ENCODE data around the gene SPECC1. TPM values are rescaled to one million over a fixed set of nuclear protein-coding genes. Genes with fewer than 3 reads are reported as not detected.

The SPECC1 gene
- polyA plus RNA-seq, 1 experiment = 13.0 TPM

DNA sequence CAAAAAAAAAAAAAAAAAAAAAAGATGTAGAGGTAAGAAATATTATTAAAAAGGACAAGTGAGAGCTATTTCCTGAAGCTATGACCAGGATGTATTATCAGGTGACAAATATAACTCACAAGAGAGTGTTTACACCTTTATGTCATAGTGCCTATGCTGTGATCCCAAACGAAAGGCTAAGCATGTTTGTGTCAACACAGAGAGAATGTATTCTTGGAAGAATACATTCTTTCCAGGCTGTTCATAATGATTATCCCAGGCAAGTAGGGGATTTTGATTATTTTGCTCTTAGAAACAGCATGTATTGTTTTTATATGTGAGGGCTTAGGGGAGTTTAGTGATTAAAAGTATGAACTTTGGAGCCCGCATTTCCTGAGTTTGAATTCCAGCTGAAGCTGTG is 175.0 kb downstream of the SPECC1 start:
- TF ChIP-seq, protein P1, sequence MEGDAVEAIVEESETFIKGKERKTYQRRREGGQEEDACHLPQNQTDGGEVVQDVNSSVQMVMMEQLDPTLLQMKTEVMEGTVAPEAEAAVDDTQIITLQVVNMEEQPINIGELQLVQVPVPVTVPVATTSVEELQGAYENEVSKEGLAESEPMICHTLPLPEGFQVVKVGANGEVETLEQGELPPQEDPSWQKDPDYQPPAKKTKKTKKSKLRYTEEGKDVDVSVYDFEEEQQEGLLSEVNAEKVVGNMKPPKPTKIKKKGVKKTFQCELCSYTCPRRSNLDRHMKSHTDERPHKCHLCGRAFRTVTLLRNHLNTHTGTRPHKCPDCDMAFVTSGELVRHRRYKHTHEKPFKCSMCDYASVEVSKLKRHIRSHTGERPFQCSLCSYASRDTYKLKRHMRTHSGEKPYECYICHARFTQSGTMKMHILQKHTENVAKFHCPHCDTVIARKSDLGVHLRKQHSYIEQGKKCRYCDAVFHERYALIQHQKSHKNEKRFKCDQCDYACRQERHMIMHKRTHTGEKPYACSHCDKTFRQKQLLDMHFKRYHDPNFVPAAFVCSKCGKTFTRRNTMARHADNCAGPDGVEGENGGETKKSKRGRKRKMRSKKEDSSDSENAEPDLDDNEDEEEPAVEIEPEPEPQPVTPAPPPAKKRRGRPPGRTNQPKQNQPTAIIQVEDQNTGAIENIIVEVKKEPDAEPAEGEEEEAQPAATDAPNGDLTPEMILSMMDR (IDR thresholded peaks at IDR 0.05; ENCODE audit: insufficient read depth, low read depth, low read length) = no peak
- ChIA-PET POLR2A (interaction anchor here (0.7 kb wide), 1 partner anchor 57 kb away, joined by 10 read pairs; no protein-coding TSS in a partner anchor), CTCF (interaction anchor here (1.2 to 2.5 kb wide), 2 partner anchors 12 to 62 kb away, joined by 3 to 6 read pairs; no protein-coding TSS in a partner anchor)
- Histone ChIP-seq H3K27me3 (ENCODE audit: control insufficient read depth, insufficient read depth, low read length) (no peaks in the 10 kb centered on the region), H3K4me3 (ENCODE audit: low read depth, low read length) (no peak overlapping the region), H3K36me3 (ENCODE audit: control insufficient read depth, insufficient read depth, low read length) (no peaks in the 10 kb centered on the region)
- no peak for DNase-seq (ENCODE audit: low read depth)

DNA sequence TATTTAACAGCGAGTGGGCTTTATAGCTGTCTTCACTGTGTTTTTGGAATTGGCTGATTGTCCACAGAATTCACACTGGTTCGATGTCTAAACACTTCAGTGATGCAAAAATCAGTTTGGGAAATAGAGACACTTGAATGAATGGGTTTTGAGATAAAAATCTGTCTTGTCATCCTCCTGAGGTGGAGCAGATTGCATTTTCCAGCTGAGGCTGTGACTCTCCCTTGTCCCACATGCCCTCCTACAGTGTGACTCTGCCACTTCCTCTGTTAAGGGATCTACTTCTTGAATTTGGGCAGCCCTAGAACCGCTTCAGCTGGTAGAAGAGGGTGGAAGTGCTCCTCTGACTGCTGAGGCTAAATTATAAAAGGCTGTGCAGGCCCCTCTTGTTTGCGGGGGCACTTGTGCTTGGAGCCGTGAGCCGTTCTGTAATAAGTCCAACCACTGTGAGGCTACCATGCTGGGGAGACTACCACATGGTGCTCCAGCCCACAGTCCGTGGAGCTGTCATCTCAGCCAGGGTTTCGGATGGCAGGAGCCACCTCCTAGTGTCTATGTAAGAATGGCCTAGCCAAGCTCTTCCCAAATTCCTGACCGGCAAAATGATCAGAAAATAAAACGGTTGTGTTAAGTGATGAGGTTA is 175.9 kb downstream of the SPECC1 start:
- no peaks in the 10 kb centered on the region for H3K27me3 ChIP-seq (ENCODE audit: control insufficient read depth, insufficient read depth, low read length)
- ChIA-PET POLR2A (no interaction called here), CTCF (interaction anchor here (0.7 to 2.5 kb wide), 3 partner anchors 9 to 63 kb away, joined by 3 to 6 read pairs (median 3); no protein-coding TSS in a partner anchor)
- no peak overlapping the region for H3K4me3 ChIP-seq (ENCODE audit: low read depth, low read length)
- DNase-seq (ENCODE audit: low read depth) = no peak
- TF ChIP-seq, protein P1 (IDR thresholded peaks at IDR 0.05; ENCODE audit: insufficient read depth, low read depth, low read length) = no peak
- H3K36me3 ChIP-seq (ENCODE audit: control insufficient read depth, insufficient read depth, low read length) = no peaks in the 10 kb centered on the region

DNA sequence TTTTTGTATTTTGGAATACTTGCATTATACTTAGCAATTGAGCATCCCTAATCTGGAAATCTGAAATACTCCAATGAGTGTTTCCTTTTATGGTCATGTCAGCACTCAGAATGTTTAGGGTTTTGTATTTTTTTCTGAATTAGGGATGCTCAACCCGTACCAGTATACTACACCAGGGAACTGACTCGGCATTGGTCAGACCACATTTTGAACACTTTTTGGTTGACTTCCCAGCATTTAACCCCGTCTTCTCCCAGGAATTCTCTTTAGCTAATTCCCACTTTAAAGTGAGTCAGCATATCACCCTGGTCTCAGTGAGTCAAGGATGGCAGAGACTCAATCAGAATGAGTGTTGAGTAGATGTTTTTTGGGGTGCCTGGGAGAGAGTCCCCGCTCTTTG is 177.9 kb downstream of the SPECC1 start:
- Histone ChIP-seq H3K4me3 (ENCODE audit: low read depth, low read length) (no peak overlapping the region), H3K36me3 (ENCODE audit: control insufficient read depth, insufficient read depth, low read length) (no peaks in the 10 kb centered on the region), H3K27me3 (ENCODE audit: control insufficient read depth, insufficient read depth, low read length) (no peaks in the 10 kb centered on the region)
- POLR2A ChIA-PET = no interaction called here
- TF ChIP-seq, protein P1 (IDR thresholded peaks at IDR 0.05; ENCODE audit: insufficient read depth, low read depth, low read length) = no peak
- DNase-seq (ENCODE audit: low read depth) = no peak
- CTCF ChIA-PET = interaction anchor here (0.8 kb wide), 1 partner anchor 11 kb away, joined by 3 read pairs; no protein-coding TSS in a partner anchor

DNA sequence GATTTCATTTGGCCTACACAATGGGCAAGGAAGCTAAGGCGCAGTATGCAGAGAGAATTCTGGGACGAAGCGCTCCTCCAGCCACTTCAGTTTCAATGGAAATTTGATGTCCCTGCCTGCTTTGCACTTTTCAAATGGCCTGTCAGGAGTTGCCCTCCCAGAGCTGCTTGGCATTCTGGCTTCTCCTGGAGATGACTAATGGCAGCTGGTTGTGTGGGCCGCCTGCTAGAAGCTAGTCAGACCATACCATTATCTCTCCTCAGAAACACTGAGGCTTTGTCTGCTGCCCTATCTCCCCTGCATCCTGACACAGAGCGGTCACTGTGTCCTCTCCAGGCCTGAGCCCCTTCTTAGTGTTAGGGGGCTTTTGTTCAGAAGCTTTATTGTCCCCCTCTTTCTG is 180.1 kb downstream of the SPECC1 start:
- ChIA-PET POLR2A (interaction anchor here (0.7 kb wide), 1 partner anchor 1268 kb away, joined by 4 read pairs; no protein-coding TSS in a partner anchor), CTCF (interaction anchor here (0.8 to 1.0 kb wide), 2 partner anchors 11 to 15 kb away, joined by 3 to 4 read pairs; no protein-coding TSS in a partner anchor)
- Histone ChIP-seq H3K27me3 (ENCODE audit: control insufficient read depth, insufficient read depth, low read length) (no peaks in the 10 kb centered on the region), H3K4me3 (ENCODE audit: low read depth, low read length) (no peak overlapping the region), H3K36me3 (ENCODE audit: control insufficient read depth, insufficient read depth, low read length) (no peaks in the 10 kb centered on the region)
- TF ChIP-seq, protein P1 (IDR thresholded peaks at IDR 0.05; ENCODE audit: insufficient read depth, low read depth, low read length) = no peak
- no peak for DNase-seq (ENCODE audit: low read depth)

DNA sequence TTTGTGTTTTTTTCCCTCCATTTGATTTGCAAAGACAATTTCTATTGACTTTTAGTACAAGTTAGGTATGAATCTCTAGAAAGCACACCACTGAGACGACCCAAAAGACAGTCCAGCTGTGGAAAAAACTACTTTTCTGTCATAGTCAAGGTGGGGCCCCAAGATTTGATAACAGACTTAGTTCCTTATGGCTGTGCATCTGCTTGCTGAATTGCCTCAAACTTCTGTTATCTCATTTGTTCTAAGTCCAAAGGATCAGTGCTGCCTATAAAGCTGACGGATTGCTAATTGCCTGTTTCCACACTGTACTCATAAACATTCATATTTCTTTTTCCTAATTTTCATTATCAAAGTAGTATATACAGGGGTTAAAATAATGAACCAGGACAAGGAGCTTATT is 180.8 kb downstream of the SPECC1 start:
- POLR2A ChIA-PET = no interaction called here
- no peaks in the 10 kb centered on the region for H3K36me3 ChIP-seq (ENCODE audit: control insufficient read depth, insufficient read depth, low read length)
- CTCF ChIA-PET = interaction anchor here (1.0 to 1.8 kb wide), 3 partner anchors 11 to 195 kb away, joined by 3 to 5 read pairs (median 4); no protein-coding TSS in a partner anchor
- no peak overlapping the region for H3K4me3 ChIP-seq (ENCODE audit: low read depth, low read length)
- no peaks in the 10 kb centered on the region for H3K27me3 ChIP-seq (ENCODE audit: control insufficient read depth, insufficient read depth, low read length)
- DNase-seq (ENCODE audit: low read depth) = no peak
- TF ChIP-seq, protein P1 (IDR thresholded peaks at IDR 0.05; ENCODE audit: insufficient read depth, low read depth, low read length) = no peak
